ENCODE results near the gene OSCP1.

GRCh38 chr1:36497207-36497606, 47.0 kb upstream of the OSCP1 start:
- TF ChIP-seq EZH2 (IDR thresholded peaks at IDR 0.05; ENCODE audit: borderline replicate concordance, low read depth, low read length, poor library complexity, severe bottlenecking): no peak
- TF ChIP-seq, protein P1, sequence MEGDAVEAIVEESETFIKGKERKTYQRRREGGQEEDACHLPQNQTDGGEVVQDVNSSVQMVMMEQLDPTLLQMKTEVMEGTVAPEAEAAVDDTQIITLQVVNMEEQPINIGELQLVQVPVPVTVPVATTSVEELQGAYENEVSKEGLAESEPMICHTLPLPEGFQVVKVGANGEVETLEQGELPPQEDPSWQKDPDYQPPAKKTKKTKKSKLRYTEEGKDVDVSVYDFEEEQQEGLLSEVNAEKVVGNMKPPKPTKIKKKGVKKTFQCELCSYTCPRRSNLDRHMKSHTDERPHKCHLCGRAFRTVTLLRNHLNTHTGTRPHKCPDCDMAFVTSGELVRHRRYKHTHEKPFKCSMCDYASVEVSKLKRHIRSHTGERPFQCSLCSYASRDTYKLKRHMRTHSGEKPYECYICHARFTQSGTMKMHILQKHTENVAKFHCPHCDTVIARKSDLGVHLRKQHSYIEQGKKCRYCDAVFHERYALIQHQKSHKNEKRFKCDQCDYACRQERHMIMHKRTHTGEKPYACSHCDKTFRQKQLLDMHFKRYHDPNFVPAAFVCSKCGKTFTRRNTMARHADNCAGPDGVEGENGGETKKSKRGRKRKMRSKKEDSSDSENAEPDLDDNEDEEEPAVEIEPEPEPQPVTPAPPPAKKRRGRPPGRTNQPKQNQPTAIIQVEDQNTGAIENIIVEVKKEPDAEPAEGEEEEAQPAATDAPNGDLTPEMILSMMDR (conservative IDR thresholded peaks at IDR 0.05; ENCODE audit: low read depth, low read length): no peak
